ENCODE results near the gene LTBP1. TPM values are rescaled to one million over a fixed set of nuclear protein-coding genes. Genes with fewer than 3 reads are reported as not detected.

The LTBP1 gene
- total RNA-seq = 10 to 100 TPM; 13.3 to 18.7 (median 17.4) TPM

- no peaks in the 10 kb centered on the region for H3K4me1 ChIP-seq
- H3K4me3 ChIP-seq = peak within 1 kb of the TSS; percentile 61 to 92 (median 82)
- no peaks in the 10 kb centered on the region for H3K27me3 ChIP-seq
- TF ChIP-seq POLR2AphosphoS5 (IDR thresholded peaks at IDR 0.05) = peak in 1 of 3 donors; percentile 17
- no peak for TF ChIP-seq POLR2A (IDR thresholded peaks at IDR 0.05)
- peak in 2 of 3 donors; percentile 48 to 53 for TF ChIP-seq CTCF (IDR thresholded peaks at IDR 0.05)
- H3K9me3 ChIP-seq = no peaks in the 10 kb centered on the region
- peak within 1 kb of the TSS; percentile 70 to 77 for H3K27ac ChIP-seq
- no peaks in the 10 kb centered on the region for H3K36me3 ChIP-seq
- intact Hi-C loops (cut with DNase I; ENCODE audit: low total_unique reads) = no loop called here
- DNase-seq (ENCODE audit: low spot score in 2 of 2) = peak; percentile 30 to 59
Measured at GRCh38 chr2:32946314-32947075, at the start of gene LTBP1. Gene LTBP1, plus strand, starts transcription at chr2:32946953. Its CDS starts 372 bp downstream, at chr2:32947325.

GRCh38 chr2:32900246-32900973 is 46.3 kb upstream of the LTBP1 start:
- H3K36me3 ChIP-seq = no peaks in the 10 kb centered on the region
- TF ChIP-seq CTCF (IDR thresholded peaks at IDR 0.05) (no peak), POLR2A (IDR thresholded peaks at IDR 0.05) (no peak)
- no peak for DNase-seq (ENCODE audit: low spot score in 2 of 2)
- no peaks in the 10 kb centered on the region for H3K9me3 ChIP-seq
- intact Hi-C loops (cut with DNase I; ENCODE audit: low total_unique reads) = no loop called here
- no peaks in the 10 kb centered on the region for H3K27me3 ChIP-seq
- no peaks in the 10 kb centered on the region for H3K4me1 ChIP-seq
- H3K4me3 ChIP-seq = no peak overlapping the region
- no peak overlapping the region for H3K27ac ChIP-seq

GRCh38 chr2:32901313-32901712 is 45.4 kb upstream of the LTBP1 start:
- no peaks in the 10 kb centered on the region for H3K27me3 ChIP-seq
- TF ChIP-seq POLR2AphosphoS5 (IDR thresholded peaks at IDR 0.05) (no peak), CTCF (IDR thresholded peaks at IDR 0.05) (no peak)
- no peaks in the 10 kb centered on the region for H3K9me3 ChIP-seq
- H3K36me3 ChIP-seq = no peaks in the 10 kb centered on the region
- no peak for DNase-seq (ENCODE audit: low spot score in 2 of 2)
- H3K4me1 ChIP-seq = no peaks in the 10 kb centered on the region
- no peak overlapping the region for H3K27ac ChIP-seq
- no peak overlapping the region for H3K4me3 ChIP-seq
- intact Hi-C loops (cut with DNase I; ENCODE audit: low total_unique reads) = no loop called here

GRCh38 chr2:32902174-32902573 is 44.6 kb upstream of the LTBP1 start:
- H3K36me3 ChIP-seq = no peaks in the 10 kb centered on the region
- H3K4me3 ChIP-seq = no peak overlapping the region
- no peaks in the 10 kb centered on the region for H3K4me1 ChIP-seq
- DNase-seq (ENCODE audit: low spot score in 2 of 2) = no peak
- intact Hi-C loops (cut with DNase I; ENCODE audit: low total_unique reads) = no loop called here
- no peak for TF ChIP-seq POLR2AphosphoS5 (IDR thresholded peaks at IDR 0.05)
- no peak for TF ChIP-seq POLR2A (IDR thresholded peaks at IDR 0.05)
- TF ChIP-seq CTCF (IDR thresholded peaks at IDR 0.05) = no peak
- no peaks in the 10 kb centered on the region for H3K9me3 ChIP-seq
- H3K27ac ChIP-seq = no peak overlapping the region
- H3K27me3 ChIP-seq = no peaks in the 10 kb centered on the region

GRCh38 chr2:32902986-32903385 is 43.8 kb upstream of the LTBP1 start:
- H3K4me3 ChIP-seq = no peak overlapping the region
- H3K4me1 ChIP-seq = no peaks in the 10 kb centered on the region
- H3K27ac ChIP-seq = no peak overlapping the region
- TF ChIP-seq CTCF (IDR thresholded peaks at IDR 0.05) = no peak
- TF ChIP-seq POLR2A (IDR thresholded peaks at IDR 0.05) = no peak
- TF ChIP-seq POLR2AphosphoS5 (IDR thresholded peaks at IDR 0.05) = no peak
- DNase-seq (ENCODE audit: low spot score in 2 of 2) = no peak
- intact Hi-C loops (cut with DNase I; ENCODE audit: low total_unique reads) = no loop called here
- no peaks in the 10 kb centered on the region for H3K27me3 ChIP-seq
- no peaks in the 10 kb centered on the region for H3K36me3 ChIP-seq
- H3K9me3 ChIP-seq = no peaks in the 10 kb centered on the region

All from breast epithelium (tissue), 4 donors.